Loucy (cell line): ENCODE measurements around the gene SLC39A11.

Experiments
- H2AFZ ChIP-seq: fragments of 200-600 bp; sonication (generic); 2 replicates; pipeline ENCODE4 v1.6.0; 2016; ENCODE audit warnings: antibody characterized with exemption, mild to moderate bottlenecking, low read length, moderate library complexity
- H3F3A ChIP-seq: fragments of 200-600 bp; 2 replicates; pipeline ENCODE4 v1.6.0; 2016; ENCODE audit warnings: antibody characterized with exemption, low read depth, mild to moderate bottlenecking
- H3K27me3 ChIP-seq: fragments of 200-600 bp; sonication (generic); 2 replicates; pipeline ENCODE4 v1.6.1; 2014; ENCODE audit warnings: low read length, mild to moderate bottlenecking; ENCODE audit not compliant: insufficient read depth, poor library complexity, severe bottlenecking
- H3K36me3 ChIP-seq: fragments of 200-600 bp; sonication (generic); 2 replicates; pipeline ENCODE4 v1.6.1; 2016; ENCODE audit warnings: low read length; ENCODE audit not compliant: insufficient read depth
- H3K4me1 ChIP-seq: fragments of 200-600 bp; sonication (generic); 2 replicates; pipeline ENCODE4 v1.5.1; 2014; ENCODE audit warnings: low read length, mild to moderate bottlenecking; ENCODE audit not compliant: insufficient read depth, poor library complexity, severe bottlenecking
- H3K4me2 ChIP-seq: fragments of 200-600 bp; sonication (generic); 2 replicates; pipeline ENCODE4 v1.6.0; 2014; ENCODE audit warnings: antibody characterized with exemption, low read length, low read depth, mild to moderate bottlenecking; ENCODE audit not compliant: poor library complexity, severe bottlenecking
- H3K4me3 ChIP-seq: fragments of 200-600 bp; sonication (generic); 2 replicates; pipeline ENCODE4 v1.5.1; 2014; ENCODE audit warnings: low read length, mild to moderate bottlenecking, mixed read lengths; ENCODE audit not compliant: poor library complexity, severe bottlenecking
- H3K79me2 ChIP-seq: fragments of 200-600 bp; sonication (generic); 2 replicates; pipeline ENCODE4 v1.6.1; 2014; ENCODE audit warnings: low read length; ENCODE audit not compliant: insufficient read depth
- H3K9ac ChIP-seq: fragments of 200-600 bp; sonication (generic); 2 replicates; pipeline ENCODE4 v1.6.0; 2014; ENCODE audit warnings: mild to moderate bottlenecking, low read depth, low read length, moderate library complexity; ENCODE audit not compliant: poor library complexity, severe bottlenecking
- H3K9me2 ChIP-seq: fragments of 200-600 bp; sonication (generic); replicated peaks from 2 replicates; pipeline ENCODE4 v1.6.1; 2016; ENCODE audit warnings: low read depth, low read length, mixed read lengths
- H3K9me3 ChIP-seq: fragments of 200-600 bp; sonication (generic); 2 replicates; pipeline ENCODE4 v1.6.1; 2014; ENCODE audit warnings: mild to moderate bottlenecking, antibody characterized with exemption, low read length, low read depth; ENCODE audit not compliant: insufficient read depth
- H4K20me1 ChIP-seq: fragments of 200-600 bp; sonication (generic); 2 replicates; pipeline ENCODE4 v1.6.0; 2014; ENCODE audit warnings: antibody characterized with exemption, low read length, mild to moderate bottlenecking; ENCODE audit not compliant: insufficient read depth, poor library complexity, severe bottlenecking
- CTCF ChIP-seq: fragments of 200-600 bp; sonication (generic); conservative IDR thresholded peaks from 2 replicates; pipeline ENCODE4 v1.5.1; 2014; ENCODE audit warnings: mild to moderate bottlenecking, antibody characterized with exemption, low read length
- EZH2phosphoT487 ChIP-seq: fragments of 200-600 bp; IDR thresholded peaks from 2 replicates; pipeline ENCODE4 v1.6.1; 2018; ENCODE audit warnings: antibody characterized with exemption, mild to moderate bottlenecking, moderate library complexity, borderline replicate concordance

SLC39A11 gene

GRCh38 chr17:72707881-72708280, 384.6 kb downstream of the SLC39A11 start:
- no peaks in the 10 kb centered on the region for H3K79me2 ChIP-seq
- H4K20me1 ChIP-seq = no peaks in the 10 kb centered on the region
- no peak overlapping the region for H2AFZ ChIP-seq
- H3F3A ChIP-seq = no peaks in the 10 kb centered on the region
- H3K9me3 ChIP-seq = no peaks in the 10 kb centered on the region
- no peaks in the 10 kb centered on the region for H3K9me2 ChIP-seq
- TF ChIP-seq EZH2phosphoT487 = no peak
- TF ChIP-seq CTCF = no peak
- H3K9ac ChIP-seq = no peak overlapping the region
- H3K27me3 ChIP-seq = no peaks in the 10 kb centered on the region
- H3K4me1 ChIP-seq = no peaks in the 10 kb centered on the region
- H3K4me3 ChIP-seq = no peak overlapping the region
- H3K4me2 ChIP-seq = no peak overlapping the region
- H3K36me3 ChIP-seq = no peaks in the 10 kb centered on the region; the same call in 1 of the 2 replicates

- no peak for TF ChIP-seq CTCF
- no peak for TF ChIP-seq EZH2phosphoT487
- Histone ChIP-seq H3K4me1 (no peaks in the 10 kb centered on the region), H4K20me1 (no peaks in the 10 kb centered on the region), H3F3A (no peaks in the 10 kb centered on the region), H3K4me2 (no peak overlapping the region), H2AFZ (no peak overlapping the region), H3K9me3 (no peaks in the 10 kb centered on the region), H3K9ac (no peak overlapping the region), H3K27me3 (no peaks in the 10 kb centered on the region), H3K4me3 (no peak overlapping the region), H3K36me3 (no peaks in the 10 kb centered on the region; the same call in 1 of the 2 replicates), H3K79me2 (no peaks in the 10 kb centered on the region), H3K9me2 (no peaks in the 10 kb centered on the region)
Measured at GRCh38 chr17:72706396-72706981, 386.0 kb downstream of the SLC39A11 start.

- Histone ChIP-seq H4K20me1 (no peaks in the 10 kb centered on the region), H3K79me2 (no peaks in the 10 kb centered on the region), H3F3A (no peaks in the 10 kb centered on the region), H3K27me3 (no peaks in the 10 kb centered on the region), H3K4me3 (no peak overlapping the region), H3K4me2 (no peak overlapping the region), H3K9me2 (no peaks in the 10 kb centered on the region), H3K36me3 (no peaks in the 10 kb centered on the region; the same call in 1 of the 2 replicates), H3K9ac (no peak overlapping the region), H3K4me1 (no peaks in the 10 kb centered on the region), H2AFZ (no peak overlapping the region), H3K9me3 (no peaks in the 10 kb centered on the region)
- no peak for TF ChIP-seq CTCF
- no peak for TF ChIP-seq EZH2phosphoT487
Measured at GRCh38 chr17:72705905-72706395, 386.5 kb downstream of the SLC39A11 start.
